A549 (cell line): ENCODE data around the gene HARBI1. TPM values are rescaled to one million over a fixed set of nuclear protein-coding genes. Genes with fewer than 3 reads are reported as not detected.
A peak's percentile ranks its signal among the peaks of the same experiment; 100 is the strongest.

Experiments used
- ATAC-seq, 2 experiments: fragments of 200-7000 bp in 1 of 2; fragments of >200 bp in 1 of 2; cut with Nextera tagmentation in 1 of 2; cut with Tn5 transposase in 1 of 2; 3 replicates each; pipeline versions ENCODE4 v1.8.0 to v1.9.1; 2018 to 2020; ENCODE audit warnings: mild to moderate bottlenecking in 1 of 2, moderate library complexity in 1 of 2
- CTCF ChIA-PET: fragments of 300-600 bp; sonication (Branson Sonifier 250); formaldehyde crosslinking; extraction: SDS; loops from one replicate; lab custom pipeline; 2021; ENCODE audit warnings: antibody characterized with exemption, inconsistent platforms; lab: Yijun Ruan, JAX
- POLR2A ChIA-PET: fragments of 350-600 bp; formaldehyde crosslinking; extraction: SDS; loops from one replicate; lab custom pipeline; 2021; ENCODE audit warnings: antibody characterized with exemption, inconsistent platforms; lab: Yijun Ruan, JAX
- DNase-seq, 2 experiments: peaks; one replicate each; pipeline versions ENCODE4 v3.0.0 to v3.0.0-alpha.2; 2011 to 2016; ENCODE audit warnings: low read depth in 1 of 2, low spot score in 1 of 2
- FAIRE-seq: peaks from 2 replicates; lab custom pipeline; 2011; peaks lifted over from hg19 to GRCh38; lab: Jason Lieb, UNC
- H3K27ac ChIP-seq, 2 experiments: fragments of >200 bp; sonication (Bioruptor Twin); formaldehyde crosslinking; 3 replicates each; pipeline ENCODE4 v1.5.1; 2016 to 2017
- H3K4me1 ChIP-seq: fragments of >200 bp; sonication (Bioruptor Twin); formaldehyde crosslinking; 3 replicates; pipeline ENCODE4 v1.6.1; 2016
- H3K4me2 ChIP-seq: fragments of >200 bp; sonication (Bioruptor Twin); formaldehyde crosslinking; 3 replicates; pipeline ENCODE4 v1.6.1; 2016
- H3K4me3 ChIP-seq: fragments of >200 bp; sonication (Bioruptor Twin); formaldehyde crosslinking; 3 replicates; pipeline ENCODE4 v1.5.1; 2016
- H3K9me3 ChIP-seq: fragments of >200 bp; sonication (Bioruptor Twin); formaldehyde crosslinking; 3 replicates; pipeline ENCODE4 v1.6.1; 2016
- ATOH8 ChIP-seq: fragments of 250-450 bp; sonication (Bioruptor Pico); IDR thresholded peaks from 2 replicates; pipeline ENCODE4 v1.5.0; 2020; ENCODE audit warnings: low read depth, mild to moderate bottlenecking, moderate library complexity
- BCL3 ChIP-seq: fragments of >200 bp; sonication (Bioruptor Twin); formaldehyde crosslinking; IDR thresholded peaks from 3 replicates; pipeline ENCODE4 v1.6.1; 2016
- CBX2 ChIP-seq: fragments of 200-600 bp; sonication (generic); IDR thresholded peaks from 2 replicates; pipeline ENCODE4 v1.6.1; 2016; ENCODE audit warnings: low read depth, mild to moderate bottlenecking, borderline replicate concordance
- CBX8 ChIP-seq: fragments of 200-600 bp; sonication (generic); IDR thresholded peaks from 2 replicates; pipeline ENCODE4 v1.6.1; 2016
- E2F6 ChIP-seq: IDR thresholded peaks from 2 replicates; pipeline ENCODE4 v1.6.1; 2012; ENCODE audit warnings: low read depth, borderline replicate concordance
- EHMT2 ChIP-seq: fragments of 200-600 bp; sonication (generic); IDR thresholded peaks from 2 replicates; pipeline ENCODE4 v1.6.1; 2016; ENCODE audit warnings: antibody characterized with exemption, low read depth, mild to moderate bottlenecking, moderate library complexity
- ELK1 ChIP-seq: fragments of 150-350 bp; IDR thresholded peaks from 2 replicates; pipeline ENCODE4 v1.6.1; 2014; ENCODE audit warnings: low read depth, mild to moderate bottlenecking, low read length
- EP300 ChIP-seq, 2 experiments: fragments of >200 bp; sonication (Bioruptor Twin); formaldehyde crosslinking; IDR thresholded peaks; 2 replicates in 1 of 2; 3 replicates in 1 of 2; pipeline ENCODE4 v1.6.1; 2016 to 2017
- FOSL2 ChIP-seq, 2 experiments: fragments of 450-650 bp in 1 of 2; fragments of >200 bp in 1 of 2; sonication (Bioruptor Twin) in 1 of 2; formaldehyde crosslinking; IDR thresholded peaks; 2 replicates each; pipeline versions ENCODE4 v1.5.0 to v1.6.1; 2016 to 2020; ENCODE audit warnings: mild to moderate bottlenecking in 1 of 2, moderate library complexity in 1 of 2
- GATA3 ChIP-seq: IDR thresholded peaks from 2 replicates; pipeline ENCODE4 v1.6.1; 2012; ENCODE audit warnings: borderline replicate concordance
- HDAC2 ChIP-seq: fragments of 200-600 bp; sonication (generic); IDR thresholded peaks from 2 replicates; pipeline ENCODE4 v1.6.1; 2016
- HEYL ChIP-seq: fragments of 250-450 bp; sonication (Bioruptor Pico); IDR thresholded peaks from 2 replicates; pipeline ENCODE4 v1.8.0; 2021; ENCODE audit warnings: mild to moderate bottlenecking, moderate library complexity
- HOXA7 ChIP-seq: fragments of 250-450 bp; sonication (Bioruptor Pico); IDR thresholded peaks from 2 replicates; pipeline ENCODE4 v1.5.0; 2020; ENCODE audit warnings: mild to moderate bottlenecking, moderate library complexity
- JUN ChIP-seq, 2 experiments: fragments of >200 bp; sonication (Bioruptor Twin); formaldehyde crosslinking; IDR thresholded peaks; 2 replicates in 1 of 2; 3 replicates in 1 of 2; pipeline ENCODE4 v1.6.1; 2016 to 2017
- JUNB ChIP-seq: fragments of >200 bp; sonication (Bioruptor Twin); formaldehyde crosslinking; IDR thresholded peaks from 2 replicates; pipeline ENCODE4 v1.6.1; 2016
- KDM1A ChIP-seq: fragments of 200-600 bp; sonication (generic); IDR thresholded peaks from 2 replicates; pipeline ENCODE4 v1.6.1; 2016; ENCODE audit warnings: low read depth, mild to moderate bottlenecking
- MAFK ChIP-seq: fragments of 450-650 bp; IDR thresholded peaks from 2 replicates; pipeline ENCODE4 v1.6.1; 2014; ENCODE audit not compliant: partially characterized antibody
- MAZ ChIP-seq: fragments of 150-350 bp; IDR thresholded peaks from 2 replicates; pipeline ENCODE4 v1.6.1; 2014; ENCODE audit warnings: antibody characterized with exemption, low read depth, low read length, borderline replicate concordance
- MYC ChIP-seq: IDR thresholded peaks from 2 replicates; pipeline ENCODE4 v1.6.1; 2012; ENCODE audit warnings: mild to moderate bottlenecking, inconsistent platforms, low read length, improper control_type of control experiment, borderline replicate concordance
- PHF8 ChIP-seq: fragments of 200-600 bp; sonication (generic); IDR thresholded peaks from 2 replicates; pipeline ENCODE4 v1.6.1; 2016; ENCODE audit warnings: low read depth, mild to moderate bottlenecking, antibody characterized with exemption, moderate library complexity, borderline replicate concordance
- RARB ChIP-seq: fragments of 250-450 bp; sonication (Bioruptor Pico); IDR thresholded peaks from 2 replicates; pipeline ENCODE4 v1.8.0; 2021; ENCODE audit warnings: mild to moderate bottlenecking, moderate library complexity
- RCOR1 ChIP-seq: fragments of 150-350 bp; IDR thresholded peaks from 2 replicates; pipeline ENCODE4 v1.6.1; 2014; ENCODE audit warnings: antibody characterized with exemption, low read length, low read depth
- RFX5 ChIP-seq: fragments of 450-650 bp; IDR thresholded peaks from 2 replicates; pipeline ENCODE4 v1.7.1; 2014; ENCODE audit warnings: antibody characterized with exemption, mild to moderate bottlenecking, moderate library complexity
- RNF2 ChIP-seq: fragments of 200-600 bp; sonication (generic); IDR thresholded peaks from 2 replicates; pipeline ENCODE4 v1.6.1; 2016; ENCODE audit warnings: low read depth, mild to moderate bottlenecking, antibody characterized with exemption, moderate library complexity, borderline replicate concordance
- SREBF2 ChIP-seq: fragments of 450-650 bp; IDR thresholded peaks from 2 replicates; pipeline ENCODE4 v1.6.1; 2014; ENCODE audit warnings: mild to moderate bottlenecking, moderate library complexity
- TFCP2L1 ChIP-seq: fragments of 250-450 bp; sonication (Bioruptor Pico); IDR thresholded peaks from 2 replicates; pipeline ENCODE4 v1.5.0; 2021; ENCODE audit warnings: mild to moderate bottlenecking
- USF2 ChIP-seq: fragments of 450-650 bp; IDR thresholded peaks from 2 replicates; pipeline ENCODE4 v1.6.1; 2014; ENCODE audit warnings: antibody characterized with exemption
- ZC3H11A ChIP-seq: fragments of 450-650 bp; IDR thresholded peaks from 2 replicates; pipeline ENCODE4 v1.6.1; 2014; ENCODE audit warnings: antibody characterized with exemption, mild to moderate bottlenecking
- ZFP36 ChIP-seq: fragments of 450-650 bp; IDR thresholded peaks from 2 replicates; pipeline ENCODE4 v1.6.1; 2014; ENCODE audit warnings: borderline replicate concordance; ENCODE audit not compliant: partially characterized antibody
- WGBS: methylation state at CpG from one replicate; pipeline ENCODE4 v1.1.6; 2017; ENCODE audit errors: missing lambda C conversion rate; 5-methylcytosine and 5-hydroxymethylcytosine counted together
- polyA plus RNA-seq, 4 experiments: library from polyadenylated mRNA; depleted of rRNA in 3 of 4; stranded (reverse); fragments of >200 nt; fragmentation: RNase III in 1 of 4; extraction: RNeasy Plus Mini Kit Qiagen cat#74134 plus additional on column Dnase treatment in 1 of 4; gene quantifications; 2 replicates in 3 of 4; 3 replicates in 1 of 4; pipeline ENCODE4 v1.2.3, GENCODE V29; 2011 to 2017

HARBI1 gene
- polyA plus RNA-seq, 2 of the 4 experiments (the other 2 are of a cell fraction), result 5.6 to 5.7 TPM

GRCh38 chr11:46655631-46656030, 38.6 kb upstream of the HARBI1 start:
- FAIRE-seq (no peak), DNase-seq (no peak), ATAC-seq (no peak)
- H3K4me1 ChIP-seq, result 0 out of 3 replicates have a peak, but pooled peaks cover 3% of the 10 kb centered on the region
- WGBS, result 89% methylated on average over 4 of the region's 4 CpGs
- no peak overlapping the region for H3K4me2 ChIP-seq
- POLR2A ChIA-PET, result no interaction called here
- TF ChIP-seq ZFP36 (no peak), TFCP2L1 (CRISPR knock-in tag) (no peak), EP300 (IDR thresholded peaks at IDR 0.05) (no peak), FOSL2 (IDR thresholded peaks at IDR 0.05) (no peak), FOSL2 (CRISPR knock-in tag; IDR thresholded peaks at IDR 0.05) (no peak), USF2 (no peak), EHMT2 (no peak), RNF2 (no peak), CBX2 (no peak), MAZ (no peak), PHF8 (no peak), ATOH8 (CRISPR knock-in tag) (no peak), KDM1A (no peak), HDAC2 (no peak), SREBF2 (no peak), ZC3H11A (no peak), MAFK (no peak), RARB (CRISPR knock-in tag) (no peak), MYC (no peak)
- no peaks in the 10 kb centered on the region for H3K9me3 ChIP-seq
- CTCF ChIA-PET, result no interaction called here
- H3K27ac ChIP-seq, result no peak overlapping the region
- no peak overlapping the region for H3K4me3 ChIP-seq

- ChIA-PET POLR2A (interaction anchor here (1.0 kb wide), 1 partner anchor 52 kb away, joined by 4 read pairs; the partner anchor contains the start of genes ARHGAP1 and ZNF408), CTCF (interaction anchor here (1.5 to 1.9 kb wide), 2 partner anchors 10 to 32 kb away, joined by 5 to 9 read pairs; partner anchors contain the start of genes ATG13 and HARBI1)
- H3K4me1 ChIP-seq, result 0 out of 3 replicates have a peak, but pooled peaks cover 3% of the 10 kb centered on the region
- no peak overlapping the region for H3K4me3 ChIP-seq
- ATAC-seq, result peak in 1 of 2 experiments; percentile 74; a peak in 4 of 6 replicates
- peak overlapping the region in 1 of 2 experiments; percentile 30; a peak in 2 of 6 replicates for H3K27ac ChIP-seq
- DNase-seq, result peak in 1 of 2 experiments; percentile 27
- no peak overlapping the region for H3K4me2 ChIP-seq
- H3K9me3 ChIP-seq, result no peaks in the 10 kb centered on the region
- WGBS, result 62% methylated on average over 2 of the region's 2 CpGs
- no peak for FAIRE-seq
- no peak for TF ChIP-seq JUN (IDR thresholded peaks at IDR 0.05)
- no peak for TF ChIP-seq USF2
- TF ChIP-seq RNF2, result no peak
- no peak for TF ChIP-seq PHF8
- TF ChIP-seq RARB (CRISPR knock-in tag), result no peak
- no peak for TF ChIP-seq CBX8
Observed at GRCh38 chr11:46649180-46649738, 32.2 kb upstream of the HARBI1 start.

- Histone ChIP-seq H3K9me3 (no peaks in the 10 kb centered on the region), H3K4me3 (no peak overlapping the region), H3K4me2 (no peak overlapping the region), H3K27ac (no peak overlapping the region), H3K4me1 (0 out of 3 replicates have a peak, but pooled peaks cover 7% of the 10 kb centered on the region)
- ATAC-seq, result no peak
- CTCF ChIA-PET, result no interaction called here
- DNase-seq, result no peak
- FAIRE-seq, result no peak
- POLR2A ChIA-PET, result interaction anchor here (1.1 kb wide), 1 partner anchor 10 kb away, joined by 4 read pairs; no protein-coding TSS in a partner anchor
- TF ChIP-seq JUNB (no peak), E2F6 (no peak), BCL3 (no peak), TFCP2L1 (CRISPR knock-in tag) (no peak), HOXA7 (CRISPR knock-in tag) (no peak), RFX5 (no peak), HDAC2 (no peak), RCOR1 (no peak), ZC3H11A (no peak), HEYL (no peak), ELK1 (no peak), MAZ (no peak), GATA3 (no peak)
Observed at GRCh38 chr11:46643986-46644385, 27.0 kb upstream of the HARBI1 start.
